ENCODE measurements around the gene FSD2. TPM values are rescaled to one million over a fixed set of nuclear protein-coding genes. Genes with fewer than 3 reads are reported as not detected.

Gene FSD2
- total and polyA plus RNA-seq, 2 of the 8 experiments (the other 6 are each of a cell fraction or from before 2014, with no cell fraction given), result 0.02 TPM; not detected in 1

DNA sequence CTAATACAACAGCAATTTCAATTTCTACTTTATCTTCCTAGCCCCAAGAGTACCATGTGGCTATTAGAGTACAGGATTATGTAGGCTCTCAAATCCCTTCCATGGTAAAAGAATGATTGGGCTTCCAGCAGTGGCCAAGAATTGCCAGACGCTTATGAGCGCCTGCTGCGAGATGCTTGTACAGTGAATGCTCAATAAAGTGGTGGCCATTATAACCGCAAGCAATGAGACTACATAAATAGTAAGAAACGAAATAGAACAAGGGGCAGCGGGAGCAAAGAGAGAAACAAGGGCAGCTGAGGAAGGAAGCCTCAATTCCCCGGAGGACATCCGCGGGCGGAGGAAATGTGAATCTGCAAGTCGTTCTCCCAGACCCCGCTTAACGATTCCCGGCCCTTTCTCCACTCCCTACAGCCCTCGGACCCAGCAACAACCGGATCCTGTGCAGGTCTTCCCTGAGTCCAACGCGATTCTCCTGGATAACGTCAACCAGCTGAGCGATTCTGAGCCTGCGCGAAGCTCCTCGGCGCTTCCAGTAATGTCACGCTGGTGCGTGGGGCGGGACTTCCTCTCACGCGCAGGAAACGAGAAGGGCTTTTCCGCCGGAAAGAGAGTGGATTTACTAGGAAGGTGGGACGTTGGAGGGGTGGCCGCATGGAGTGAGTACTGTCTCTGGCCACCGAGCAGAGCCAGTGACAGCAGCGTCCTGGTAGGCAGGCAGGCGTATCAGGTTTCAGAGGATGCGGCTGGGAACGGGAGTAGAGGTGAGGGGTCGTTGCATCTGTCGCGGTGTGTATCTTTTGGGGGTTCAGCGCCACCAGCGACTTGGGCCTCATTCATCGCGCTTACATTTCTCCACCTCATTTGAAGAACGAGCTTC, 55.7 kb downstream of the FSD2 start (continued):
- TF ChIP-seq, protein P1, sequence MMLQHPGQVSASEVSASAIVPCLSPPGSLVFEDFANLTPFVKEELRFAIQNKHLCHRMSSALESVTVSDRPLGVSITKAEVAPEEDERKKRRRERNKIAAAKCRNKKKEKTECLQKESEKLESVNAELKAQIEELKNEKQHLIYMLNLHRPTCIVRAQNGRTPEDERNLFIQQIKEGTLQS (IDR thresholded peaks at IDR 0.05; ENCODE audit: insufficient read depth, low read depth, low read length), result no peak
- TF ChIP-seq NANOG (IDR thresholded peaks at IDR 0.05; ENCODE audit: insufficient read depth, low read depth, low read length, poor library complexity, severe bottlenecking), result no peak
- no peak for TF ChIP-seq SP1 (IDR thresholded peaks at IDR 0.05; ENCODE audit: low read depth, low read length)
- no peak for TF ChIP-seq SP4 (IDR thresholded peaks at IDR 0.05; ENCODE audit: low read length)
- TF ChIP-seq ZNF274 (IDR thresholded peaks at IDR 0.05; ENCODE audit: borderline replicate concordance, extremely low read depth, low read length), result no peak
- no peak for TF ChIP-seq SIRT6 (IDR thresholded peaks at IDR 0.05; ENCODE audit: low read length)
